Stimulated activated CD4-positive, alpha-beta T cell treated with anti-CD3 and anti-CD28 coated beads, Interleukin-4, amount 100 ng/mL, for 1 hour (primary cell): ENCODE results near the gene RGS1.

Experiments used
- DNase-seq: peaks from one replicate; pipeline ENCODE4 v3.0.0-alpha.2; 2020

RGS1 gene

DNA sequence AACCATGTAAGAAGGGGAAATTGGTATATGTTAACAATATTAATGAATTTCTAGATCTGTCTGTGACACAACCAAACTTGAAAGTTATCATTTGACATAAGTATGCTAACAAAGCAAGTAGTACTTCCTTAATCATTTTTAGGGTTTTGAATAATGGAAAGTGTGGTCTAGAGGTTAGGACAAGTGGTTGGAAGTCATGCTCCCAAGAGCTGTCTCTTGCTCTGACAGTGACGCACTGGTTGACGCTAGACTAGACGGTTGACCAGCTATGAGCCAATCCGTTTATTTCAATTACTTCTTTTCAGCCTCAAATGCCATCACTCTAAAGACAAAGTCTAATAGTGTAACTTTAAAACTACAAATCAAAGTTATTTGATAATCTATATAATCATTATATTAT is 20.7 kb upstream of the RGS1 start:
- no peak for DNase-seq

DNA sequence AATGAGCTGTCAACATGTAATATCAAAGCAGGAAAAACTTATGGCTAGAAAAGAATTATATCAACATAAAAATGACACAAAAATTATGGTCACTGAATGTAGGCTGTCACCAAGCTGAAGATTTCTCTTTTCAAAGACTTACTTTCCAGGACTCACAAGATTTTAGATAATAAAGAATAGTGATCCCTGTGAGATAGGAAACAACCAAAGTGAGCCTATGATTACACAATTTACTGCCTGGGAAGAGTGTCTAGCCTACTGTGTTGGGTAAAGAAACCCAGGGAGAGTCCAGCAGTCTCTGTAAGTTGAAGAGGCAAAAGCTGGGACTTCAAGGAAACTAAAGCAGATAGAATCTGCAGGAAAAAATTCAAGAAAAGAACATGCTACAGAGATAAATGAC is 20.2 kb upstream of the RGS1 start:
- no peak for DNase-seq

DNA sequence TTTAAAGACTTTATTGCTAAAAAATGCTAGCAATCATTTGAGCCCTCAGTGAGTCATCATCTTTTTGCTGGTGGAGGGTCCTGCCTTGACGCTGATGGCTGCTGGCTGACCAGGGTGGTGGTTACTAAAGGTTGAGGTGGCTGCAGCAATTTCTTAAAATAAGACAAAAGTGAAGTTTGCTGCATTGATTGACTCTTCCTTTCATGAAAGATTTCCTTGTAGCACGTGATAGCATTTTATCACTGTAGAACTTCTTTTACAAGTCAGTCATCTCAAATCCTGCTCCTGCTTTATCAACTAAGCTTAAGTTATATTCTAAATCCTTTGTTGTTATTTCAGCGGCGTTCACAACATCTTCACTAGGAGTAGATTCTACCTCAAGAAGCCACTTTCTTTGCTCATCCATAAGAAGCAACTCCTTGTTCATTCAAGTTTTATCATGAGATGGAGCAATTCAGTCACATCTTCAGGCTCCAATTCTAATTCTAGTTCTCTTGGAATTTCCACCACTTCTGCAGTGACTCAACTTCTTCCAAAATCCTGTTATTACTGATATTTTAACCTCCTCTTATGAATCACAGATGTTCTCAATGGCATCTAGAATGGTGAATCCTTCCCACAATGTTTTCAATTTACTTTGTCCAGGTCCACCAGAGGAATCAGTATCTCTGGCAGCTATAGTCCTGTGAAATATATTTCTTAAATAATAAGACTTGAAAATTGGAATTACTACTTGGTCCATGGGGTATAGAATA is 17.6 kb upstream of the RGS1 start:
- DNase-seq = no peak

GRCh38 chr1:192559115-192560006 is 16.2 kb upstream of the RGS1 start:
- DNase-seq = no peak

GRCh38 chr1:192561301-192561700 is 14.3 kb upstream of the RGS1 start:
- DNase-seq = no peak

- DNase-seq = no peak
Measured at GRCh38 chr1:192563129-192563528, 12.4 kb upstream of the RGS1 start.

- no peak for DNase-seq
Measured at GRCh38 chr1:192564099-192564498, 11.5 kb upstream of the RGS1 start.

- no peak for DNase-seq
Measured at GRCh38 chr1:192565946-192566345, 9.6 kb upstream of the RGS1 start.

GRCh38 chr1:192566657-192567056 is 8.9 kb upstream of the RGS1 start:
- no peak for DNase-seq

DNA sequence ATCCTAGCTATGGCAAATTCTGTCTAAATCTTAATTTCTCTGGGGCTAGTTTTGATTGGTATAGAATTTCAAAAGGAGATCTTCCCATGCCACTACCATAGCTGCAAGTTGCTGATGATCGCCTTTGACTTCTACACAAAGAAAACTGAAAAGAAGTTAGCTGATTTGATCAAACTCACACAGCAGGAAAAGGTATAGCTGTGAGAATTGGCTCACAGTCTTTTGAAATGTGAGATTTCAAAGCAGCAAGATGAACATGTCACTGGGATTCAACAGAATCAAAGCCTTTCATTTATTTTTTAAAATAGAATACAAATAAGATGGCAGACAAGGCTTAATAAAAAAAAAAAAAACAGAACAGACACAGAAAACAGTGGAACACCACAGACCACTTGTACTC is 7.5 kb upstream of the RGS1 start:
- no peak for DNase-seq

DNA sequence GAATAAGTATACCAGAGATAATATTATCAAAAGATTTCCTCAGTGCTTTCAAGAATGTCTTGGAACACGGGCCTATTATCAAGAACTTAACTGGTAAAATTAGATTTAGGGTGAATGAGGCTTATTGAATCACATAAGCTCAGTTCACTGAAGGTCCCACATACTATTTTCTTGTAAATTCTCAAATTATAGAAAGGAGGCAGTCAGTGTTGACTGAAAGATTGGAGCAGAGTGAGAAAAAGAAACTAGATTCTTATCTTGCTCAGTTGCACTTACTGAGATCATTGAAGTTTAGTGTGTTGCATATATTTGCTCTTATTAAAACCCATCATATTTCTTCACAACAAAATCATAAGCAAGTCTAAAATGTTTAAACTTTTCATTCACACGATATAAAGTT is 3.9 kb upstream of the RGS1 start:
- no peak for DNase-seq

- no peak for DNase-seq
Measured at GRCh38 chr1:192573499-192573898, 2.1 kb upstream of the RGS1 start.

GRCh38 chr1:192574073-192574472 is 1.5 kb upstream of the RGS1 start:
- no peak for DNase-seq

DNA sequence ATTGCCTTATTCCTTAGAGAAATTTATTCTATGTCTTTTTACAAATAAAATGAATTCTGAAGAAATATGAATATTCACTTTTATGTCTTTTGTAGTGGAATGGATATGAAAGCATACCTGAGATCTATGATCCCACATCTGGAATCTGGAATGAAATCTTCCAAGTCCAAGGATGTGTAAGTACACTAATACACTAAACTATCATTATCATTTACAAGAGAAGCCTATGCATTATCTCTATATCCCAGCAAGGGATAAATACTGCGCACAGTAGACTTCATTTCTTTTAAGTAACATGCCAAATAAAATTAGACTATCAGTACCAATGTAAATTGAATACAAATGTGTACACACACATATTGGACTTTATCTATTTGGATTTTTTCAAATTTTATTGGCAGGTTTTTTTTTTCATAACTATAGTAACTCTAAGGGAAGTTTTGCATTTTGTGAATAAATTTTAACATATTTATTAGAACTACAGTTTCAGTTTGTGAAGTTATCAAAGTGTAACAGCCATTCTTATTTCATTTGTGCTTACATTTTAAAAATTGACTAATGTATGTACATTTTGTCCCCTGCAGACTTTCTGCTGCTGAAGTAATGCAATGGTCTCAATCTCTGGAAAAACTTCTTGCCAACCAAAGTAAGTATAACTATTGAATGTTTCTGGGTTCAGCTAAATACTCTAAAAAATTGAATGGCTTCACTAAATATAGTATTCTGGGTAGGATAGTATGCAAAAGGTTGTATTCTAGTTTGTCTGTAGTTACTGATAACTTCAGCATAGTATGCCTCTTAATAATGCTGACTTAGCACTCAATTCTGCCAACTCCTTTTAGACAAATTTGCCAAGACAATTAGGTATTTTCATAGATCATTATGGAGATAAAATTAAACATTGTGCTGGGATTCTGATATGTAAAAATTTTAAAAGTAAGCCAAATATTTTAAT is 894 bp downstream of the RGS1 start:
- DNase-seq = no peak

DNA sequence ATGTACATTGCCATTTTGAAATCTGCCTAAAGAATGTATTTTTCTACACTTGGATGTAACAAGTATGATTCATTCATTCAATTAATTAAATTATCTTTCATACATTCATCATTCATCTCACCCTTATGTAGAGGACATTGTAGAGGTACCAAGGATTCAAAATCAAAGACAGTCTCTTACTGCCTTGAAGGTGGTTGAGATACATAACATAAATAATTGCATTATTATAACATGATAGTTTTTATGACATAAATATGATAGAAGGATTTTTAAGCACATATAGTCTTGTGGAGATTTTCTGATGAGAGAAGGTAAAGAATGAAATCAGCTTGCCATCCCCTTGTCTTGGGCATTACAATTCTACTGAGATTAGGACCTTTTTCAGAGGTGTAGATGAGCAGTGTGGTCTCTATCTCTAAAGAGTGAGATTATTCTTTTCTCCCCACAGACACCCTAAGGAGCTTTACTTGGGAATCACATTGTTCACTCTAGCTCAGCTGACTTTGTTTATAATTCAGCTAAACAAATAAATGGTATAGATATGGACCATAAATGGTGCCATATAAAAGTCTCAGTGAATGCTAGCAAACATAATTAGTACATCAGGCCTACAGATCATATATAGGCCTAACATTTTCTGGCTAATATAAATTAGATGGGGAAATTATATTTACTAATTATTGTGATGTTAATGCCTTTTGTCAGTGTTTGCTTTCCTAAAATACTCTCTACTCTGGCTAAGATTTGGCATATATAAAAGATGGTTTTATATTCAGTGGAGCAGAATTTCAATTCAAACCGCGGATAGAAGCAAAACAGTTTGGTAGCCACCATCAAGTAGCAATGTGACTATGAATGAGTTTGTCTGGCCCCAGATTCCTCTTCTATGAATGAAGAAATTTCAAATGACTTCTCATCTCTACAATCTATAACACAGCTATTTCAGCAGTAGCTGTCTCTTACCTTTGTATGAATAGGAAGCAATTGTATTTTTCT is 1.9 kb downstream of the RGS1 start:
- no peak for DNase-seq

GRCh38 chr1:192578144-192578909 is 2.8 kb downstream of the RGS1 start:
- DNase-seq = no peak

DNA sequence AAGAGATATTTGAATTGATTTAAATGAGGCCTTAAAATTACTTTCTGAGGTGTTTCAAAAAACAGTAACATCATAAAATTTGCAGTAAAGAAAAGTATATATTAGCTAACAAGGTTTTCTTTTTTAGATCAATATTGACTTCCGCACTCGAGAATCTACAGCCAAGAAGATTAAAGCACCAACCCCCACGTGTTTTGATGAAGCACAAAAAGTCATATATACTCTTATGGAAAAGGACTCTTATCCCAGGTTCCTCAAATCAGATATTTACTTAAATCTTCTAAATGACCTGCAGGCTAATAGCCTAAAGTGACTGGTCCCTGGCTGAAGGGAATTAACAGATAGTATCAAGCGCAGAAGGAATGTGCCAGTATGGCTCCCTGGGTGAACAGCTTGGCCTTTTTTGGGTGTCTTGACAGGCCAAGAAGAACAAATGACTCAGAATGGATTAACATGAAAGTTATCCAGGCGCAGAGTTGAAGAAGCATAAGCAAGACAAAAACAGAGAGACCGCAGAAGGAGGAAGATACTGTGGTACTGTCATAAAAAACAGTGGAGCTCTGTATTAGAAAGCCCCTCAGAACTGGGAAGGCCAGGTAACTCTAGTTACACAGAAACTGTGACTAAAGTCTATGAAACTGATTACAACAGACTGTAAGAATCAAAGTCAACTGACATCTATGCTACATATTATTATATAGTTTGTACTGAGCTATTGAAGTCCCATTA is 3.6 kb downstream of the RGS1 start:
- no peak for DNase-seq

- DNase-seq = no peak
Measured at GRCh38 chr1:192580351-192580962, 4.9 kb downstream of the RGS1 start.

- no peak for DNase-seq
Measured at GRCh38 chr1:192581131-192581927, 5.8 kb downstream of the RGS1 start.
